Osteocyte (in vitro differentiated cells): Measurements from ENCODE around the gene BDKRB2. TPM values are rescaled to one million over a fixed set of nuclear protein-coding genes. Genes with fewer than 3 reads are reported as not detected.

Experiments used
- DNase-seq: peaks from one replicate; pipeline ENCODE4 v3.0.0; 2021; ENCODE audit warnings: mixed read lengths; ENCODE audit not compliant: unreplicated experiment; ENCODE audit errors: extremely low spot score
- H3K27ac Mint-ChIP-seq: one replicate; pipeline ENCODE4 v1.8.0; 2021; ENCODE audit warnings: mild to moderate bottlenecking, mixed read lengths; ENCODE audit not compliant: unreplicated experiment
- H3K27me3 Mint-ChIP-seq: one replicate; pipeline ENCODE4 v1.8.0; 2021; ENCODE audit warnings: mixed read lengths; ENCODE audit not compliant: unreplicated experiment
- H3K36me3 Mint-ChIP-seq: one replicate; pipeline ENCODE4 v1.8.0; 2021; ENCODE audit warnings: mixed read lengths; ENCODE audit not compliant: unreplicated experiment
- H3K4me1 Mint-ChIP-seq: one replicate; pipeline ENCODE4 v1.8.0; 2021; ENCODE audit warnings: mixed read lengths; ENCODE audit not compliant: unreplicated experiment
- H3K4me3 Mint-ChIP-seq: one replicate; pipeline ENCODE4 v1.8.0; 2021; ENCODE audit warnings: mild to moderate bottlenecking, moderate library complexity, mixed read lengths; ENCODE audit not compliant: unreplicated experiment
- H3K9me3 Mint-ChIP-seq: one replicate; pipeline ENCODE4 v1.8.0; 2021; ENCODE audit warnings: mixed read lengths; ENCODE audit not compliant: unreplicated experiment
- CTCF ChIP-seq: fragments of 200-600 bp; sonication (generic); IDR thresholded peaks from 2 replicates; pipeline ENCODE4 v1.5.0; 2021; ENCODE audit warnings: antibody characterized with exemption, mild to moderate bottlenecking, moderate library complexity
- total RNA-seq: library from RNA; stranded (reverse); gene quantifications from 2 replicates; pipeline ENCODE4 v1.2.1, GENCODE V29; 2021

The BDKRB2 gene
- total RNA-seq, 1 donor from 2014 or later, result 0.40 TPM

DNA sequence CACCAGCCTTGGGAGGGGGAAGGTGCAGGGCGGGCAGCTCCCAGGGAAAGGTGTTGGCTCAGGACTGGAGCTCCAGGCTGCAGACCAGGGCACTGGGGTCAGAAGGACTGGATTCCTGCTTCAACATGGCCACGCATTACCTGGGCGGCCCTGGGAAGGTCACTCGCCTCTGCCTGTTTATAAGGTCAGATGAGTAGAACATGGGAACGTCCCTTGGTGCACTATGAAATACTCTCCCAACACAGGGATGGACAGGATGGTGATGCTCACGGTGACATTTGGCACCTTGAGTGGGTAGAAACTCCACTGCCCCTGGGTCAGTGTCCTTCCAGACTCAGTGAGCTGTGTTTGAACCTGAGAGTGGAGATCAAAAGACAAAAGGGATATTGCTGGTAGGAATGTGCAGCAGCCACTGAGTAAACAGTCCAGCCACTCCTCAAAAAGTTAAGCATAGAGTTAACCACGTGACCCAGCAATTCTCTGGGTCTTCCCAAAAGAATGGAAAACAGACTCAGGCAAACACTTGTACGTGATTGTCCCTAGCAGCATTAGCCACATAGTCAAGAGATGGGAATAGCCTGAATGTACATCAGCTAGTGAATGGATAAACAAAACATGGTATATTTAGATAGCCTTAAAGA is 9.1 kb upstream of the BDKRB2 start:
- Mint-ChIP-seq H3K27me3 (peaks cover 38% of the 10 kb centered on the region), H3K27ac (no peak overlapping the region), H3K9me3 (no peaks in the 10 kb centered on the region), H3K4me3 (no peak overlapping the region), H3K4me1 (peaks cover 9% of the 10 kb centered on the region), H3K36me3 (no peaks in the 10 kb centered on the region)
- no peak for TF ChIP-seq CTCF
- DNase-seq, result no peak

DNA sequence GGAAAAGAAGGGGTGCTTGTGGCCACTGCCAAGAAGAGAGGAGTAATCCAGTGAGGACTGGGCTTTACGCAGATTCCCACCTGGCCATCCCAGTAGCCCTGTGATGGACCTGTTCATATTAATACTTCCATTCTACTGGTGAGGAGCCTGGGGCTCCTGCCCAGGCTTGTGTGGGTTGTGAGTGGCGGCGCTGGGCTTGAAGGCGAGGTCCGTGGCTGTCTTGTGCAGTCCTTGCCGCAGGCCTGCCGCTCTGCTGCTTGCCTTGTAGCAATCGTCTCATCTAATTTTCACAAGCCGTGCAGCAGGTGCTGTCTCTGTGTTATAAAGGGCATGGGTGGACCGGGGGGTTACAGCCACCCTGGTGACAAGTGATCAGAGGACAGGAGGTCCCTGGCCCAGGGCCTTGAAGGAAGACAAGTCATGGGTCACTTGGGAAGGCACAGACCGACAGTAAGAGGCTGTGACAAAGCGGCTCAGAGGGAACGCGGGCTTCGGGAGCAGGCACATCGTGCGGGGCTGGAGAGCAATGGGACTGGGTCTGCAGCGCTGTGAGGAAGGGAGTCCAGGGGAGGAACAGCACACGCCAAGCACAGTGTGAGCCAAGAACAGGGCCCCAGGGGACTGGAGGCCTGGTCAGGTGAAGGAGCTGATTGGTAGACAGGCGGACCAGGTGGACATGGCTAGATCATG is 7.3 kb upstream of the BDKRB2 start:
- H3K4me1 Mint-ChIP-seq, result peaks cover 9% of the 10 kb centered on the region
- TF ChIP-seq CTCF, result no peak
- H3K9me3 Mint-ChIP-seq, result no peaks in the 10 kb centered on the region
- H3K4me3 Mint-ChIP-seq, result no peak overlapping the region
- H3K27ac Mint-ChIP-seq, result no peak overlapping the region
- no peak for DNase-seq
- no peaks in the 10 kb centered on the region for H3K36me3 Mint-ChIP-seq
- peaks cover 38% of the 10 kb centered on the region for H3K27me3 Mint-ChIP-seq

- TF ChIP-seq CTCF, result no peak
Measured at GRCh38 chr14:96197969-96198368, 6.7 kb upstream of the BDKRB2 start.

DNA sequence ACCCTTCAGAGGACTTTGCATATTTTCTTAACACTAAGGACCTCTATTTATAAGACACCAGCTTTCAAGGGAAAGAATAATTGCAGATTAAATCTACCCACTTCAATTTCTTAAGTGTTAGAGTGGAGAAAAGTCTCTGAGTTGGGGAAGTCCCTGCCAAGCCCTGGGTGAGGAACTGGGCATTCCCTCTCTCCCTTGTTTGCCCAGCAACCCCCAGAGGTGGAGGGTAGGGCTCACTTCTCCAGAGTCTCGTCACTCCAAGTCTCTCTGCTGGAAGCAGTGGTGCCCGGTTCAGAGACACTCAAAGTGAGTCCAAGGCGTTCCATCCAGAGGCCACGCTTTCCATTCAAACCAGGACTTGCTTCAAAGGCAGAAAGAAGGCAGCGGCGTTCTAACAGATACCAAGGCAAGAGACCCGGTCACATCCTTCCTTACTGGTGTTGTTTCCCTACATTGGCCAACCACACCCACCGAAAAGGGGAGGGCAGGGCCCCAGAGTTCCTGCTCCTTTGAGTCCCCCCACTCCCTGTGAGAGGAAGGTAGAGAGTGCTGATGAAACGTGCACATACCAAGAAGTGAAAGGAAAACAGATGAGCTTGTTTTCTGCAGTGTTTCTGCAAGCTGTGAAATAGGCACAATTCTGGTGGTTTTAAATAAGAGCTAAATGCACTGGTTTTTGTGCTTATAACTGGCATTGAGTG is 6.1 kb upstream of the BDKRB2 start:
- H3K4me3 Mint-ChIP-seq, result no peak overlapping the region
- H3K27me3 Mint-ChIP-seq, result peaks cover 32% of the 10 kb centered on the region
- DNase-seq, result no peak
- TF ChIP-seq CTCF, result no peak
- peaks cover 9% of the 10 kb centered on the region for H3K4me1 Mint-ChIP-seq
- H3K36me3 Mint-ChIP-seq, result no peaks in the 10 kb centered on the region
- H3K27ac Mint-ChIP-seq, result no peak overlapping the region
- H3K9me3 Mint-ChIP-seq, result no peaks in the 10 kb centered on the region

More at GRCh38 chr14:96197969-96198368, 6.7 kb upstream of the BDKRB2 start:
- no peaks in the 10 kb centered on the region for H3K36me3 Mint-ChIP-seq
- no peak overlapping the region for H3K27ac Mint-ChIP-seq
- no peak for DNase-seq
- H3K9me3 Mint-ChIP-seq, result no peaks in the 10 kb centered on the region
- no peak overlapping the region for H3K4me3 Mint-ChIP-seq
- peaks cover 9% of the 10 kb centered on the region for H3K4me1 Mint-ChIP-seq
- peaks cover 37% of the 10 kb centered on the region for H3K27me3 Mint-ChIP-seq

DNA sequence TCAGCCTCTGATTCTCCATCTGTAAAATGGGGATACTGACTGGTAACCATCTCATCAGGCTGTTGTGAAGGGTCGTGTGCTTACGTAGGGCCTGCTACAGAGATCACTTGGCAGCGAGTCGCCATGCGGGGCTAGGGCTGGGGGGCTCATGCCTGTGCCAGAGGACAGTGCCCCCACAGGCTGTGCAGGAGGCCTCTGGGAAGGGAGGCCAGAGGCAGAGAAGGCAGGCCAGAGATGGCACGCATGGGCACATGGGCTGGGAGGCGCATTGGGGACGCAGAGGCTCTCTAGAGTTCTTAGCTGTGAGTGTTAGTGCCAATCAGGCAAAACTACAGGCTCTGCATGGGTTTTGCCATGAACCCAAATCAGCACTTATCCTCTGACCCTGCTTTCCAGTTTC is 3.5 kb upstream of the BDKRB2 start:
- Mint-ChIP-seq H3K36me3 (no peaks in the 10 kb centered on the region), H3K9me3 (no peaks in the 10 kb centered on the region), H3K4me3 (no peak overlapping the region), H3K27ac (no peak overlapping the region), H3K27me3 (peaks cover 21% of the 10 kb centered on the region), H3K4me1 (peaks cover 21% of the 10 kb centered on the region)
- no peak for DNase-seq
- TF ChIP-seq CTCF, result no peak
